Measurements from ENCODE around the gene CTTN.
A peak's percentile ranks its signal among the peaks of the same experiment; 100 is the strongest.

The CTTN gene

GRCh38 chr11:70409437-70409836 lies 11.1 kb downstream of the CTTN start:
- no peak for DNase-seq (ENCODE audit: low read depth in 3 of 3)

DNA sequence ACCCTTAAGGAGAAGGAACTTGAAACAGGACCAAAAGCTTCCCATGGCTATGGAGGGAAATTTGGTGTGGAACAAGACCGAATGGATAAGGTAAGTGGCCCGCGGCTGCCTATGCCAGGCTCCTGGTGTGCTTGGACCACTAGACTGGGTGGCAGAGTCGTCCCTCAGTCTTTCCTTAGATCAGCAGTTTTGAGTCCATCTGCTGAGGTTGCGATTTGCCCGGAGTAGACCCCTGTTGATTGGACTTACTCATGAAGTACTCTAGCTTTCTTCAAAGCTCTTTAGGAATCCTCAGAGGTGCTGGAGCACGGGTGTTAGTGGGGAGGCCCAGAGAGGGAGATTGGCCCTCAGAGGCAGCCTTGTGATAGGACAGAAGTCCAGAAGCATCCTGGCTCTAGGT lies 11.5 kb downstream of the CTTN start:
- no peak for DNase-seq (ENCODE audit: low read depth in 3 of 3)

DNA sequence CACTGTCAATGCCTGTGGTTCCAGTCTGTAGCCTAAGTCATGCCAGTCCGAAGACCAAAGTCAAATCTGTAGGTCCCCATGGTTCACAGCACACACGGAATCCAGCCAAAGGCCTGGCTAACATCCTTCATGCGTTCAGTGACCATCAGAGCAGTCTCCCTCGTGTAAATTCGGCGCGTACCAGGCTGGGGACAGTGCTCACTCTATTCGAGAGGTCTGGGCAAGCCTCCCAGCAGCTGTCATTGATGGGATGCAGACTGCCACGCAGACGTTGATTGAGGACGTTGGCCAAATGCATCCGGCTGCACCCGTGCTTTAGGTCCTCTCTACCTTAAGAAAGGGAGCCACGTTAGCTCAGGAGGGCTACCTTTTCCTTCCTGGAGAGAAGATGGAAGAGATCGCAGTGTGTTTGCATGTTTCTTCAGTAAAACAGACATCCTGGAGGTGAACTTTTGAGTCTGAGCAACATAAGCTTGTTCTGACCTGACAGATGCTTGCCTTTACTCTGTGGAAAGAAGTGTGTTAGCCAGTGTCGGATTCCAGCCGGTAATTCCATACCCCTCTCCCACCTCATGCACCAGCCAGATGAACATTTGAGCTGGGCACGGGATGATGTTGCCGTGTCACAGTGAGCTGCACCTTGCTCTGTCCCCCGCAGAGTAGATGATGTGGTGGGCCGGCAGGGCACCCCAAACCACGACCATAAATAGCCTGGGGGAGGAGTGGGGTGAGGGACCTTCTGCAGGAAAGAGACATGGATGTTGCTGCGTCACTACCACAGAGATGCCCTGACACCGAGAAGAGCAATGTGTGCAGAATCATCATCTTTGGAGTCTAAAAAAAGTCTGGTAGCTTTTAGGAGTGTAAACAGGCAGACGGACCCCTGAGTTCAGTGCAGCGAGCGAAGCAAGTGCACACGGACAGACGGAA lies 12.2 kb downstream of the CTTN start:
- no peak for DNase-seq (ENCODE audit: low read depth in 3 of 3)

GRCh38 chr11:70411713-70412452 lies 13.6 kb downstream of the CTTN start:
- DNase-seq (ENCODE audit: low read depth in 3 of 3): no peak

- DNase-seq (ENCODE audit: low read depth in 3 of 3): no peak
Observed at GRCh38 chr11:70413151-70413550, 14.8 kb downstream of the CTTN start.

DNA sequence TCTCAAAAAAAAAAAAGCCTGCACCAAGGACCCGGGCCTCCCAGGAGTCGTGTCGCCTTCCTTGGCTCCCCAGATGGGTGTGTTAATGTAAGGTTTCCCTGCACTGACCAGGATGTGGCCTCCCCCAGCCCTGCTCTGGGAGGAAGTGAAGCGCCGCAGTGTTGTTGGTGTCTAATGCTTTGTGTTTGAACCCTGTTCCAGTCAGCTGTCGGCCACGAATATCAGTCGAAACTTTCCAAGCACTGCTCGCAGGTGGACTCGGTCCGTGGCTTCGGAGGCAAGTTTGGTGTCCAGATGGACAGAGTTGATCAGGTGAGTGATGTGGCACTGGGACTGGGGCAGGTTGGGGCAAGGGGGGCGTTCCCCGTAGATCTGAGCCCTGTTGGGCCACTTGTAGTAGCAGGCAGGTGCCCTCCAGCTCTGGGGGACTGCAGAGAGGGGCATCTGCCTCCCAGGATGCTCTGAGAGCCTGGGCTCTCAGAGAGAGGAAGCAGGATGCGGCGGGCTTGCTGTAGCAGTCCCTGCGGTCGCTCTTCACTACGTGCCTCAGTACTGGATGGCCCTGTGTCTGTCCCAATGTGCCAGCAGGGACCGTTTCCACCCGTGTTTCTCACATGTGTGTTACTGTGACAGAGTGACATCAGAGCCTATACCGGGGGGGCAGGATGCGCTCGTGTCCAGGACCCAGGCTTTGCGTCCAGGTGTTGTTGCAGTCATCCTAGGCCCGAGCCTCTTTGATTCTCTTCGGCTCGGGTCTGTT lies 16.2 kb downstream of the CTTN start:
- no peak for DNase-seq (ENCODE audit: low read depth in 3 of 3)

- no peak for DNase-seq (ENCODE audit: low read depth in 3 of 3)
Observed at GRCh38 chr11:70415191-70415590, 16.9 kb downstream of the CTTN start.

DNA sequence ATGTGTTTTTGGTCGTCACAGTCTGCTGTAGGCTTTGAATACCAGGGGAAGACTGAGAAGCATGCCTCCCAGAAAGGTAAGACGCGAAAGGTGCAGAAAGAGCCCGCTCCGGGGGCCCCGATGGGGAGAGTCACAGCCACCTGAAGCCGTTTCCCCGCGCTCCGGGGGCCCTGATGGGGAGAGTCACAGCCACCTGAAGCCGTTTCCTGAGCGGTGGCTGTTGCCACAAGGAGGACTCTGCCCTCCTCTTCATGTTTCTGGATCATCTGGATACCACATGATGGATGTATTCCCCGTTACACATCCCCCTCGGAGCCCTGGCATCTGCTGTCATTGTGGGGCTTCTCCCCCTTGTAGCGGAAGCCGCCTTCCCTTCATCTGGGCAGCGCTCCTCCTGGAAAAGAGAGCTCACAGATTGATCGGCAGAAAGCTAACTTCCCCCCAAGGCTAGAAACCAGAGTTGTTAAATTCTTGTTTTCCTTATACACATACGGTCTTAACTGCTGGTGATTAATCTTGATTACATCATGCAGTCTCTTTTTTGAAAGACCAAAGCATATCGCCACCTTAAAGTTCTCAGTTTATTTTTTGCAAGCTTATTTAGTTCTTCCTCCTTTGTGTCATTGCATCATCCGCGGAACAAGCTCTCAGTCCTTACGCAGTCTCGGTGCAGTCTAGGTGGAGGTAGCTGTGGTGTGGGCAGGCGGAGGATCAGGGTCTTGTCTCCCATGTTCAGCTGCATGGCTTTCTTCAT lies 17.5 kb downstream of the CTTN start:
- no peak for DNase-seq (ENCODE audit: low read depth in 3 of 3)

- DNase-seq (ENCODE audit: low read depth in 3 of 3): no peak
Observed at GRCh38 chr11:70416881-70417280, 18.6 kb downstream of the CTTN start.

GRCh38 chr11:70418130-70418529 lies 19.8 kb downstream of the CTTN start:
- no peak for DNase-seq (ENCODE audit: low read depth in 3 of 3)

- no peak for DNase-seq (ENCODE audit: low read depth in 3 of 3)
Observed at GRCh38 chr11:70419307-70420007, 21.1 kb downstream of the CTTN start.

DNA sequence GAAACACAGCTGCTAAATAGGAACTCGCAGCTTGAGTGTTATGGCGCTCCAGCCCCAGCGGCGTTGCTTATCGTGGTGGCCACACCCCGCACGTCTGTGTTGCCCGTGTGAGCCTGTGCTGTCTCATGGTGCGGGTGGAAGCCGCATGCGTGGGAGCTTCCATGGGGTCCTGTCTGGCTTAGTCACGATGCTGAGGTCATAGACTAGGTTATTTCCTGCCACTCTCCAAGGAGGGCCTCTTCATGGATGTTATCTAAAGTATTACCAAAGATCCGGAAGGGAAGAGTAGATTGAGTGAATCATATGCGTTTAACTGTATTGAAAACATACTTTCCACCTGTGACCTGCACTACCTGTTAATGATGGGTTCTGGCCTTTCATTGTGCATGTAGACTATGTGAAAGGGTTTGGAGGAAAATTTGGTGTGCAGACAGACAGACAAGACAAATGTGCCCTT lies 21.7 kb downstream of the CTTN start:
- no peak for DNase-seq (ENCODE audit: low read depth in 3 of 3)

- DNase-seq (ENCODE audit: low read depth in 3 of 3): no peak
Observed at GRCh38 chr11:70420496-70420895, 22.2 kb downstream of the CTTN start.

DNA sequence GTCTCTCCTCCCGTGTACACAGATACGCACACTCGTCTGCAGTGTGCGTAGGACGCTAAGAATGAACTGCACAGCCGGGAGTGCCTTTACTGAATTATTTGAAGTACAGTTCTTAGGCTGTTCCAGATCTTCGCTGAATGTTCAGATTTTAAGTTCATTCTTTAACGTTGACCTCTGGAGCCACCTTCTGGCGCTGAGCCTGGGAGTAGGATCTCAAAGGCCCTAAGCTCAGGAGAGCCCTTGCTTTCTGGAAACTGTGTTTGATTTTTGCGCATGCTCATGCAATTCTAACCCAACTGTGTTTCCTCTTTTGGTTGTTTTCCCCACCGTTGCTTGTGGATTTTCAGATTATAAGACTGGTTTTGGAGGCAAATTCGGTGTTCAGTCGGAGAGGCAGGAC lies 22.8 kb downstream of the CTTN start:
- no peak for DNase-seq (ENCODE audit: low read depth in 3 of 3)

DNA sequence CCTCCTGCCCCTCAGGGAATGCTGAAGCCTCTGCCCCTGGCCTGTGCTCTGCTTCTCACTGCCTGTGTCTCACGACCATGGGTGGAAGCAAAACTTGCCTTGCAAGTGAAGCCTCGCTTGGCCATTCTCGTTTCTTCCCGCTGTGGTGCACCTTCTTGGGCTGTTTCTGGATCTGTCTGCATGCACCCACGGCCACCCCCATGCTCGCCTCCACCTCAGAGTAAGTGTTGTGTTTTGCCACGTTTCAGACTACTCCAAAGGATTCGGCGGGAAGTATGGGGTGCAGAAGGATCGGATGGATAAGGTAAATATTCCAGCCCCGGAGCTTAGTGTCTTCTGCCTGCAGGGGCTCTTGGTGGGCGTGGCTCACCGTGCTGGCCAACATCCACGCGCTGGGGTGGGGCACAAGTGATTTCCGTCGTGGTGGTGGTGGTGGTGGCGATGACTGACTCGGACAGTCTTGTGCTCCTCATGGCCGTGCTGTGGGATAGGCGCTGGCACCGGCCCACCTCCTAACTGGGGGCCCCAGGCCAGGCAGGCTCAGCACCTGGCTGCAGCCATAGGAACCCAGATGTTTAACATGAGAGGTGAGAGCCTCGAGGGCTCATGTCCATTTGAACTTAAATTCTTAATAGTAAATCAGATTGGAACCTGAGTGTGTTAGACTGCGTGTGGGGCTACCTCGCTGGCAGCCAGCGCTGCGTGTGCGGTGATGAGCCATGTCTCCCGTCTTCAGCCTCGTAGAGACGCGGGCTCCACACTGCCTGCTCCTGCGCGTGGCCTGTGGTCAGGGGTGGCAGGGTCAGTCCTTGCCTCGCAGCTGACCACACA lies 24.6 kb downstream of the CTTN start:
- DNase-seq (ENCODE audit: low read depth in 3 of 3): no peak

- peak in 2 of 3 experiments; percentile 4 to 29 for DNase-seq (ENCODE audit: low read depth in 3 of 3)
Observed at GRCh38 chr11:70423523-70424505, 25.5 kb downstream of the CTTN start.

DNA sequence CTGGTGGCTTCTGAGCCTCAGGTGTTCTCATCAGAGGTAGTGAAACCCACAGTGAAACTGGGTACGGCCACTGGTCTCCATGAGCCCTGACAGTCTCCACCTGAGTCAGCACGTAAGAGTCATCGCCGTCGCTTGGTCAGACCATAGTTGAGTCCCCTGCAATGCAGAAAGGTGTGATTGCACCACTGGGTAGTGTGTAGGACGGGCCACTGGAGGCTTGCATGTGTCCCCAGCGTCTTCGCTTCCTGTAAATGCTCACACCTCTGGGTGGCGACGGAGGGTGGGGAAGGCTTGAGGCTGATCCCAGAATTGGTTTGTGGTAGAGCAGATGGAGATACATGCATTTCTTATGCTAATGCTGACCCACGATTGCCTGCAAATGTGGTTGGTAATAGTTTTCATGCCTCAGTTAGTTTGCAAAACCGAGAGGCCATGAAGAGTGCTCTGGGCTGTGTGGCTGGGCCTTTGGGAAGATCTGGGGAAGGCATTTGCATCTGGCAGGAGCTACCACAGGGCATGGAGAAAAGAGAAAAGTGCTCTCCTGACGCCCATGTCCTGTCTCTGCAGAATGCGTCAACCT lies 26.5 kb downstream of the CTTN start:
- no peak for DNase-seq (ENCODE audit: low read depth in 3 of 3)

GRCh38 chr11:70427436-70427835 lies 29.1 kb downstream of the CTTN start:
- DNase-seq (ENCODE audit: low read depth in 3 of 3): no peak

Data from stimulated activated CD4-positive, alpha-beta T cell treated with anti-CD3 and anti-CD28 coated beads, TNF-alpha, amount 100 ng/mL, for 24 hours (primary cell).